ENCODE data around the gene ABCB1.
"Not testable (repeated sequence)": the region's sequence is repeated elsewhere in the genome, so short reads cannot be mapped to it uniquely, and the experiment has no call there.

Gene ABCB1

GRCh38 chr7:87574630-87575029 lies 26.1 kb downstream of the ABCB1 start:
- no peak for TF ChIP-seq CTCF (IDR thresholded peaks at IDR 0.05; ENCODE audit: low read depth, low read length)
- Histone ChIP-seq H3K27ac (no peak overlapping the region), H3K36me3 (no peaks in the 10 kb centered on the region), H3K4me3 (ENCODE audit: low read depth, low read length) (no peak overlapping the region), H3K9me3 (ENCODE audit: severe bottlenecking) (no peaks in the 10 kb centered on the region), H3K27me3 (ENCODE audit: insufficient read depth, low read depth, severe bottlenecking) (no peaks in the 10 kb centered on the region)
- no peak for DNase-seq

GRCh38 chr7:87572513-87572912 lies 28.2 kb downstream of the ABCB1 start:
- not testable (repeated sequence) for H3K36me3 ChIP-seq; H3K9me3 ChIP-seq (ENCODE audit: severe bottlenecking); H3K27ac ChIP-seq; H3K4me3 ChIP-seq (ENCODE audit: low read depth, low read length); DNase-seq; H3K27me3 ChIP-seq (ENCODE audit: insufficient read depth, low read depth, severe bottlenecking)

DNA sequence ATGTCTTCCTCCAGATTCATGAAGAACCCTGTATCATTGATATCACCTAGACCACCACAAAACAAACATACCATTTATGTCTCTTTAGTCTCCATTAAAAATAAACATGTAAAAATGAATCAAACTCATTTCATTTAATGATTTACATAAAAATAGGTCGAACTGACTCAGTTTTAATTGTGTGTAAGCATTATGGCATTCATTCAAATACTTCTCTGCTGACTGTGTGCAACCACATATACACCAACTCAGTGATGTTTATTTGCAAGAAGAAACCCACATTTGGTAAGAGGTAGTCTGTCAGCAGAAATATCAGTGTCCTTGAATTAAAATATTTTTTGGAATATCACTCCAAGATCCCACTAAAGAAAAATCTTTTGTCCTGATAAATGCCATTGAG lies 30.5 kb downstream of the ABCB1 start:
- H3K9me3 ChIP-seq (ENCODE audit: severe bottlenecking): no peaks in the 10 kb centered on the region

DNA sequence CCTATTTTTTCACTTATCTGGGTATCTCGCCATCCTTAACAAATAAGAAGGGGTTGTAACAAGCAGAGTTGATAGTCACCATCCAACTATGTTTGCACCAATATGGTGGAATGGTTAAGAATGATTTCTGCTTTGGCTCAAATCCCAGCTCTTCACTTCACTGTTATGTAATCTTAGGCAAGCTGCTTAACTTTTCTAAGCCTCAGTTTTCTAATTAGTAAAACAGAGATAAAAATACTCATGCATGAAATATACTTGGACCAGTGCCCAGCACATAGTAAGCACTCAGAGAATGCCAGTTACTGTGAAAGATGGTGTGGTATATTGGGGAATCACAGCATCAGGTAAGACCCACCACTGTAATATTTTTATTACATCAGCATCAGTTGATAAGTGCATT lies 33.6 kb downstream of the ABCB1 start:
- Histone ChIP-seq H3K4me3 (ENCODE audit: low read depth, low read length) (no peak overlapping the region), H3K27me3 (ENCODE audit: insufficient read depth, low read depth, severe bottlenecking) (no peaks in the 10 kb centered on the region), H3K36me3 (no peaks in the 10 kb centered on the region), H3K27ac (no peak overlapping the region), H3K9me3 (ENCODE audit: severe bottlenecking) (no peaks in the 10 kb centered on the region)
- no peak for TF ChIP-seq CTCF (IDR thresholded peaks at IDR 0.05; ENCODE audit: low read depth, low read length)
- no peak for DNase-seq

More for the DNA sequence above, 30.5 kb downstream of the ABCB1 start:
- TF ChIP-seq CTCF (IDR thresholded peaks at IDR 0.05; ENCODE audit: low read depth, low read length): no peak
- Histone ChIP-seq H3K4me3 (ENCODE audit: low read depth, low read length) (no peak overlapping the region), H3K36me3 (no peaks in the 10 kb centered on the region), H3K27ac (no peak overlapping the region), H3K27me3 (ENCODE audit: insufficient read depth, low read depth, severe bottlenecking) (no peaks in the 10 kb centered on the region)
- no peak for DNase-seq

GRCh38 chr7:87566311-87566900 lies 34.3 kb downstream of the ABCB1 start:
- Histone ChIP-seq H3K27me3 (ENCODE audit: insufficient read depth, low read depth, severe bottlenecking) (no peaks in the 10 kb centered on the region), H3K4me3 (ENCODE audit: low read depth, low read length) (no peak overlapping the region), H3K36me3 (no peaks in the 10 kb centered on the region), H3K9me3 (ENCODE audit: severe bottlenecking) (no peaks in the 10 kb centered on the region), H3K27ac (no peak overlapping the region)
- DNase-seq: no peak
- TF ChIP-seq CTCF (IDR thresholded peaks at IDR 0.05; ENCODE audit: low read depth, low read length): no peak

- TF ChIP-seq CTCF (IDR thresholded peaks at IDR 0.05; ENCODE audit: low read depth, low read length): no peak
- no peaks in the 10 kb centered on the region for H3K36me3 ChIP-seq
- no peaks in the 10 kb centered on the region for H3K27me3 ChIP-seq (ENCODE audit: insufficient read depth, low read depth, severe bottlenecking)
- H3K9me3 ChIP-seq (ENCODE audit: severe bottlenecking): no peaks in the 10 kb centered on the region
- no peak overlapping the region for H3K27ac ChIP-seq
- no peak for DNase-seq
- H3K4me3 ChIP-seq (ENCODE audit: low read depth, low read length): no peak overlapping the region
Observed at GRCh38 chr7:87565877-87566276, 34.8 kb downstream of the ABCB1 start.

Measured in WERI-Rb-1 (cell line).